Liver (tissue), 3 donors: Measurements from ENCODE around the gene LIPC.

Experiments
- ATF3 ChIP-seq: IDR thresholded peaks from 2 replicates; pipeline ENCODE4 v1.6.1; 2016; ENCODE audit warnings: antibody characterized with exemption
- CTCF ChIP-seq: fragments of 150-350 bp; IDR thresholded peaks from 2 replicates; pipeline ENCODE4 v1.5.1; 2017; ENCODE audit warnings: improper control_type of control experiment, low read depth, low read length; ENCODE audit not compliant: missing input control
- EGR1 ChIP-seq, 2 donors: IDR thresholded peaks; 2 replicates each; pipeline ENCODE4 v1.6.1; 2016 to 2018; ENCODE audit warnings: antibody characterized with exemption in 2 of 2, low read depth in 2 of 2
- HNF4G ChIP-seq: IDR thresholded peaks from 2 replicates; pipeline ENCODE4 v1.6.1; 2016; ENCODE audit warnings: antibody characterized with exemption
- JUND ChIP-seq, 2 donors: IDR thresholded peaks; 2 replicates each; pipeline ENCODE4 v1.6.1; 2016; ENCODE audit warnings: antibody characterized with exemption in 2 of 2
- RAD21 ChIP-seq, 2 donors: IDR thresholded peaks; 2 replicates each; pipeline ENCODE4 v1.6.1; 2016; ENCODE audit warnings: antibody characterized with exemption in 2 of 2, mild to moderate bottlenecking in 2 of 2
- REST ChIP-seq: IDR thresholded peaks from 2 replicates; pipeline ENCODE4 v1.6.1; 2016; ENCODE audit warnings: antibody characterized with exemption, mild to moderate bottlenecking
- SP1 ChIP-seq: IDR thresholded peaks from 2 replicates; pipeline ENCODE4 v1.6.1; 2018; ENCODE audit warnings: antibody characterized with exemption, mild to moderate bottlenecking
- TAF1 ChIP-seq: conservative IDR thresholded peaks from 2 replicates; pipeline ENCODE4 v1.6.1; 2016; ENCODE audit warnings: antibody characterized with exemption, mild to moderate bottlenecking
- YY1 ChIP-seq: IDR thresholded peaks from 2 replicates; pipeline ENCODE4 v1.6.1; 2016; ENCODE audit warnings: antibody characterized with exemption, mild to moderate bottlenecking
- donor health status: healthy.
- donor health status: healthy.

- peak; percentile 74 to 77 for TF ChIP-seq RAD21 (IDR thresholded peaks at IDR 0.05)
- peak; percentile 99 for TF ChIP-seq SP1
- no peak for TF ChIP-seq CTCF
- no peak for TF ChIP-seq TAF1
- TF ChIP-seq EGR1 (IDR thresholded peaks at IDR 0.05; ENCODE audit: low read depth in 2 of 2) = peak; percentile 25 to 83
- TF ChIP-seq YY1 = peak; percentile 93
- peak; percentile 81 for TF ChIP-seq REST
- peak; percentile 97 for TF ChIP-seq HNF4G
- TF ChIP-seq ATF3 = peak; percentile 71
- TF ChIP-seq JUND (IDR thresholded peaks at IDR 0.05) = peak; percentile 71 to 87
Measured at GRCh38 chr15:58401991-58402649, 29.7 kb upstream of the LIPC start.
